CD14-positive monocyte (primary cell): ENCODE data around the gene AKR1C3. TPM values are rescaled to one million over a fixed set of nuclear protein-coding genes. Genes with fewer than 3 reads are reported as not detected.
A peak's percentile ranks its signal among the peaks of the same experiment; 100 is the strongest.

Experiments used
- DNase-seq, 3 donors: peaks; one replicate each; pipeline ENCODE4 v3.0.0-alpha.2; 2011 to 2022
- H2AFZ ChIP-seq: 2 replicates; pipeline ENCODE4 v1.6.0; 2012; ENCODE audit warnings: mild to moderate bottlenecking, low read depth, low read length, inconsistent platforms; ENCODE audit not compliant: insufficient read depth, poor library complexity, severe bottlenecking
- H3K27ac ChIP-seq, 2 donors: 1 replicate in 1 of 2; 2 replicates in 1 of 2; pipeline ENCODE4 v1.5.1; 2012 to 2013; ENCODE audit warnings: low read length in 2 of 2, control low read depth in 1 of 2, inconsistent platforms in 1 of 2, low read depth in 1 of 2, mild to moderate bottlenecking in 1 of 2
- H3K27me3 ChIP-seq, 2 donors: one replicate each; pipeline versions ENCODE4 v1.6.0 to v1.6.1; 2011 to 2013; ENCODE audit warnings: low read length in 2 of 2; ENCODE audit not compliant: control insufficient read depth in 2 of 2, insufficient read depth in 2 of 2
- H3K36me3 ChIP-seq, 2 donors: replicated peaks in 1 of 2; 1 replicate in 1 of 2; 2 replicates in 1 of 2; pipeline versions ENCODE4 v1.5.1 to v1.6.1; 2012 to 2013; ENCODE audit warnings: low read length in 2 of 2, control low read depth in 1 of 2, inconsistent platforms in 1 of 2, mild to moderate bottlenecking in 1 of 2; ENCODE audit not compliant: insufficient read depth in 2 of 2, control insufficient read depth in 1 of 2
- H3K4me1 ChIP-seq, 2 donors: 1 replicate in 1 of 2; 2 replicates in 1 of 2; pipeline versions ENCODE4 v1.5.1 to v1.6.1; 2012 to 2013; ENCODE audit warnings: low read length in 2 of 2, control low read depth in 1 of 2, inconsistent platforms in 1 of 2, mild to moderate bottlenecking in 1 of 2, moderate library complexity in 1 of 2; ENCODE audit not compliant: insufficient read depth in 2 of 2, control insufficient read depth in 1 of 2
- H3K4me2 ChIP-seq: replicated peaks from 2 replicates; pipeline ENCODE3; 2012; ENCODE audit warnings: low read length, moderate library complexity, mild to moderate bottlenecking; ENCODE audit not compliant: poor library complexity, severe bottlenecking; ENCODE audit errors: extremely low read depth
- H3K4me3 ChIP-seq, 3 experiments: fragments of 200-600 bp in 1 of 3; sonication (generic) in 1 of 3; replicated peaks in 1 of 3; 1 replicate in 2 of 3; 2 replicates in 1 of 3; pipeline ENCODE4 v1.5.1; 2011 to 2013; ENCODE audit warnings: low read length in 3 of 3, mild to moderate bottlenecking in 3 of 3, control low read depth in 2 of 3, low read depth in 2 of 3, inconsistent platforms in 1 of 3, moderate library complexity in 1 of 3
- H3K79me2 ChIP-seq: 2 replicates; pipeline ENCODE4 v1.6.0; 2012; ENCODE audit warnings: mild to moderate bottlenecking, control low read depth, inconsistent platforms, low read length, moderate library complexity; ENCODE audit not compliant: insufficient read depth
- H3K9ac ChIP-seq: 2 replicates; pipeline ENCODE4 v1.6.0; 2017; ENCODE audit warnings: low read length, mild to moderate bottlenecking; ENCODE audit not compliant: insufficient read depth, poor library complexity, severe bottlenecking
- H3K9me3 ChIP-seq, 2 donors: replicated peaks in 1 of 2; 1 replicate in 1 of 2; 2 replicates in 1 of 2; pipeline versions ENCODE4 v1.5.1 to v1.6.1; 2012 to 2013; ENCODE audit warnings: low read length in 2 of 2, control low read depth in 1 of 2; ENCODE audit not compliant: control insufficient read depth in 1 of 2, insufficient read depth in 1 of 2
- H4K20me1 ChIP-seq: 2 replicates; pipeline ENCODE4 v1.6.0; 2012; ENCODE audit warnings: mild to moderate bottlenecking, low read length, control low read depth, moderate library complexity; ENCODE audit not compliant: insufficient read depth
- H3K27ac Mint-ChIP-seq, 7 donors: one replicate each; pipeline ENCODE4 v1.8.0; 2020; ENCODE audit warnings: mild to moderate bottlenecking in 7 of 7, mixed read lengths in 7 of 7, moderate library complexity in 6 of 7, inconsistent platforms in 2 of 7
- H3K27me3 Mint-ChIP-seq, 3 donors: one replicate each; pipeline ENCODE4 v1.8.0; 2021 to 2022; ENCODE audit warnings: low read depth in 3 of 3, mild to moderate bottlenecking in 3 of 3, mixed read lengths in 3 of 3, moderate library complexity in 3 of 3, inconsistent platforms in 1 of 3
- H3K36me3 Mint-ChIP-seq, 2 donors: one replicate each; pipeline ENCODE4 v1.8.0; 2020; ENCODE audit warnings: mixed read lengths in 2 of 2, inconsistent platforms in 1 of 2, mild to moderate bottlenecking in 1 of 2
- H3K4me1 Mint-ChIP-seq: one replicate; pipeline ENCODE4 v1.8.0; 2020; ENCODE audit warnings: mild to moderate bottlenecking, mixed read lengths
- H3K4me3 Mint-ChIP-seq, 2 donors: one replicate each; pipeline ENCODE4 v1.8.0; 2020; ENCODE audit warnings: mild to moderate bottlenecking in 2 of 2, mixed read lengths in 2 of 2, moderate library complexity in 1 of 2
- H3K9me3 Mint-ChIP-seq, 7 donors: one replicate each; pipeline ENCODE4 v1.8.0; 2020 to 2022; ENCODE audit warnings: mixed read lengths in 7 of 7, mild to moderate bottlenecking in 6 of 7, moderate library complexity in 6 of 7, inconsistent platforms in 2 of 7
- CTCF ChIP-seq: fragments of 200-600 bp; IDR thresholded peaks from one replicate; pipeline ENCODE4 v1.8.0; 2022; ENCODE audit warnings: antibody characterized with exemption, mild to moderate bottlenecking
- WGBS: methylation state at CpG from one replicate; pipeline ENCODE4 v1.1.5; 2013; ENCODE audit warnings: missing lambda C conversion rate; ENCODE audit not compliant: insufficient coverage; 5-methylcytosine and 5-hydroxymethylcytosine counted together
- intact Hi-C, 2 donors: fragments of 100-400 bp; cut with micrococcal nuclease; formaldehyde crosslinking; loops; one replicate each; pipeline versions ENCODE4 v1.15.0 to v1.15.1; 2023
- polyA plus RNA-seq, 3 donors: library from polyadenylated mRNA; depleted of rRNA in 1 of 3; unstranded in 2 of 3; stranded (reverse) in 1 of 3; fragments of 300-500 nt in 2 of 3; fragments of >200 nt in 1 of 3; fragmentation: Illumina TruSeq in 2 of 3; gene quantifications; 1 replicate in 2 of 3; 2 replicates in 1 of 3; pipeline ENCODE4 v1.2.3, GENCODE V29; 2012 to 2021

Gene AKR1C3
- polyA plus RNA-seq, 3 donors: 1.1 to 2.4 (median 1.9) TPM

DNA sequence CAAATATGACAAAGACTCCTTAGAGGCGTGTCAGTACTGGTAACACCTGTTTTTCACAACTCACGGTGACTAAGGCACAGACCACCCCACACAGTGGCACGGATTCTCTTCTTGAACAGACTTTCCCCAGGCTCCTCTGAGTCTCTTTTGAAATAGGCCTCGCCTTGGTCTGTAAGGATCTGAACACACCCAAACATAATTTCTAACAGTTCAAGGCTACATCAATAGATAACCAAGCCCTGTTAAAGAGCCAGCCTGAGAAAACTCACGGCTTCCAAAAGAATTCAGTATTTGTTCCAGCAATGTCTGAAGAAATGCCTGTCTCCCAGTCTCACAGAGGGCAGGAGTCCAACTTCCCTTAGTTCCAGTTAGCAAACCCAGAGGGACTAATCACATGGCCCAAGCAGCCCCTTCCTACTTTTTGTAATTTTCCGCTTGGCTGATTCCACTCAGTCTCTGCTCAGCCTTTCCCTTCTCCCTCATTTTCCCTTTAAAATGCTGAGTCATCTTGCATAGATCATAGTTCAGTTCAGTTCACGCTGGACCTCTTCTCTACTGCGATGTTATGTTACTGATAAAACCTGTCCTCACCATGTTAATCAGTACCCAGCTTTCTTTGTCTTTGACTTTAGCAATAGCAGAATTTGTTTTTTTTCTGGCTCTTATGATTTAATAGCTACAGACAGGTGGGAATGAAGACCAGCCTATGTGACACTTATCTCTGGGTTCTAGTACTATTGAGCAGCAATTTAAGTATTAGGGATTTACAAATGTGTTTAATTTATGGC is 22.6 kb upstream of the AKR1C3 start:
- H3K4me3 Mint-ChIP-seq: no peak overlapping the region
- Histone ChIP-seq H3K27ac (no peak overlapping the region), H3K9me3 (peaks cover 0 to 12% of the 10 kb centered on the region in 2 donors), H3K9ac (no peak overlapping the region), H3K27me3 (no peaks in the 10 kb centered on the region), H3K4me2 (no peak overlapping the region), H4K20me1 (no peaks in the 10 kb centered on the region), H2AFZ (no peak overlapping the region), H3K4me1 (no peaks in the 10 kb centered on the region), H3K36me3 (no peaks in the 10 kb centered on the region), H3K79me2 (no peaks in the 10 kb centered on the region), H3K4me3 (no peak overlapping the region)
- H3K9me3 Mint-ChIP-seq: peaks cover 0 to 9% (median 6%) of the 10 kb centered on the region in 7 donors
- H3K4me1 Mint-ChIP-seq: no peaks in the 10 kb centered on the region
- no peak for TF ChIP-seq CTCF
- WGBS: 63% methylated on average over 8 of the region's 8 CpGs
- peaks cover 0 to 4% (median 2%) of the 10 kb centered on the region in 3 donors for H3K27me3 Mint-ChIP-seq
- no peaks in the 10 kb centered on the region for H3K36me3 Mint-ChIP-seq
- H3K27ac Mint-ChIP-seq: peak overlapping the region in 1 of 7 donors; percentile 13
- no peak for DNase-seq
- intact Hi-C loops: no loop called here

DNA sequence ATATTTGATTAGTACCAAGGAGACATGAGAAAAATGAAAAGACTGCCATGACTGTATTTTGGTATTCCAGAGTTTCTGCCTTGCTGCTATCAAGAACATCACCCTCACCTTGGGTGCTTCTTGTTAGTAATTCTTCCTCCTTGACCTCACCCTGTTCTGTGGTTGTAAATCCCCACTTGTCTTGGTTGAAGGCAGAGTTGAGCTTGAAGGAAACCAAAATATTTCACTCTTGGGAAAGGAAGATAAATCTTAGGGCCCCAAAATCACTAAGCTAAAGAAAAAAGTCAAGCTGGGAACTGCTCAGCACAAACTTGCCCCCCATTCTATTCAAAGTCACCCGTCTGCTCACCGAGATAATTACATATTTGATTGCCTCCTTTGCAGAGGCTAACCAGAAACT is 20.6 kb upstream of the AKR1C3 start:
- no peak overlapping the region for H3K4me3 ChIP-seq
- H3K4me1 ChIP-seq: no peaks in the 10 kb centered on the region
- no peaks in the 10 kb centered on the region for H3K27me3 ChIP-seq
- peaks cover 0 to 9% of the 10 kb centered on the region in 2 donors for H3K9me3 ChIP-seq
- H3K9ac ChIP-seq: no peak overlapping the region
- no peak overlapping the region for H3K27ac ChIP-seq
- H3K9me3 Mint-ChIP-seq: peaks cover 0 to 7% (median 6%) of the 10 kb centered on the region in 7 donors
- DNase-seq: no peak
- H3K79me2 ChIP-seq: no peaks in the 10 kb centered on the region
- H4K20me1 ChIP-seq: no peaks in the 10 kb centered on the region
- no peaks in the 10 kb centered on the region for H3K4me1 Mint-ChIP-seq
- peaks cover 0 to 4% (median 2%) of the 10 kb centered on the region in 3 donors for H3K27me3 Mint-ChIP-seq
- no peak overlapping the region for H3K4me2 ChIP-seq
- intact Hi-C loops: no loop called here
- no peak overlapping the region for H2AFZ ChIP-seq
- no peak overlapping the region for H3K27ac Mint-ChIP-seq
- no peak for TF ChIP-seq CTCF
- WGBS: 89% methylated on average over 2 of the region's 2 CpGs
- H3K4me3 Mint-ChIP-seq: no peak overlapping the region
- no peaks in the 10 kb centered on the region for H3K36me3 ChIP-seq
- no peaks in the 10 kb centered on the region for H3K36me3 Mint-ChIP-seq
